Keratinocyte (primary cell): ENCODE data around the gene KCTD13. TPM values are rescaled to one million over a fixed set of nuclear protein-coding genes. Genes with fewer than 3 reads are reported as not detected.

Experiments
- DNase-seq: peaks from one replicate; pipeline ENCODE4 v3.0.0-alpha.2; 2011; ENCODE audit warnings: low read depth, missing footprints, low spot score
- FAIRE-seq: peaks from 2 replicates; lab custom pipeline; 2011; peaks lifted over from hg19 to GRCh38; lab: Jason Lieb, UNC
- H2AFZ ChIP-seq: 2 replicates; pipeline ENCODE4 v1.6.0; 2012; ENCODE audit warnings: low read length, control low read depth, inconsistent platforms; ENCODE audit not compliant: control insufficient read depth
- H3K27ac ChIP-seq: 2 replicates; pipeline ENCODE4 v1.5.1; 2011; ENCODE audit warnings: low read length; ENCODE audit not compliant: control insufficient read depth, insufficient read depth
- H3K27me3 ChIP-seq: 3 replicates; pipeline ENCODE4 v1.6.0; 2011; ENCODE audit warnings: low read length; ENCODE audit not compliant: control insufficient read depth, insufficient read depth; ENCODE audit errors: extremely low read depth
- H3K36me3 ChIP-seq, 2 experiments: 2 replicates in 1 of 2; 3 replicates in 1 of 2; pipeline ENCODE4 v1.5.1; 2011; ENCODE audit warnings: low read length in 2 of 2, mild to moderate bottlenecking in 1 of 2; ENCODE audit not compliant: control insufficient read depth in 2 of 2, insufficient read depth in 2 of 2; ENCODE audit errors: extremely low read depth in 1 of 2
- H3K4me1 ChIP-seq: 3 replicates; pipeline ENCODE4 v1.5.1; 2011; ENCODE audit warnings: low read length; ENCODE audit not compliant: control insufficient read depth, insufficient read depth; ENCODE audit errors: extremely low read depth
- H3K4me2 ChIP-seq: 3 replicates; pipeline ENCODE4 v1.6.0; 2011; ENCODE audit warnings: low read depth, low read length; ENCODE audit not compliant: control insufficient read depth, insufficient read depth; ENCODE audit errors: extremely low read depth
- H3K4me3 ChIP-seq, 3 experiments: fragments of 200-600 bp in 1 of 3; sonication (generic) in 1 of 3; 2 replicates in 2 of 3; 3 replicates in 1 of 3; pipeline ENCODE4 v1.5.1; 2011 to 2016; ENCODE audit warnings: low read length in 3 of 3, mild to moderate bottlenecking in 3 of 3, control low read depth in 2 of 3, inconsistent platforms in 1 of 3, low read depth in 1 of 3, mixed read lengths in 1 of 3, mixed run types in 1 of 3, moderate library complexity in 1 of 3; ENCODE audit not compliant: control insufficient read depth in 2 of 3, insufficient read depth in 2 of 3; ENCODE audit errors: extremely low read depth in 1 of 3
- H3K79me2 ChIP-seq: 2 replicates; pipeline ENCODE4 v1.6.0; 2012; ENCODE audit warnings: low read length; ENCODE audit not compliant: control insufficient read depth, insufficient read depth
- H3K9ac ChIP-seq: 3 replicates; pipeline ENCODE4 v1.6.0; 2011; ENCODE audit warnings: low read length; ENCODE audit not compliant: control insufficient read depth, insufficient read depth; ENCODE audit errors: extremely low read depth
- H3K9me1 ChIP-seq: 3 replicates; pipeline ENCODE4 v1.6.0; 2011; ENCODE audit warnings: low read length; ENCODE audit not compliant: control insufficient read depth, insufficient read depth; ENCODE audit errors: extremely low read depth
- H3K9me3 ChIP-seq: 2 replicates; pipeline ENCODE4 v1.5.1; 2012; ENCODE audit warnings: low read depth, low read length; ENCODE audit not compliant: control insufficient read depth
- H4K20me1 ChIP-seq: 3 replicates; pipeline ENCODE4 v1.6.0; 2011; ENCODE audit warnings: low read length; ENCODE audit not compliant: control insufficient read depth, insufficient read depth; ENCODE audit errors: extremely low read depth
- CTCF ChIP-seq, 3 experiments: IDR thresholded peaks in 1 of 3; conservative IDR thresholded peaks in 1 of 3; optimal IDR thresholded peaks in 1 of 3; 2 replicates in 2 of 3; 3 replicates in 1 of 3; pipeline versions ENCODE3 to v1.5.1; 2011; ENCODE audit warnings: low read length in 3 of 3, mild to moderate bottlenecking in 3 of 3, moderate library complexity in 2 of 3, control low read depth in 1 of 3, inconsistent platforms in 1 of 3; ENCODE audit not compliant: insufficient read depth in 2 of 3; ENCODE audit errors: extremely low read depth in 1 of 3
- EZH2 ChIP-seq: IDR thresholded peaks from one replicate; pipeline ENCODE4 v1.6.1; 2012; ENCODE audit warnings: inconsistent platforms, mild to moderate bottlenecking, low read length, moderate library complexity
- dilution Hi-C: fragments of 300-500 bp; cut with MboI; formaldehyde crosslinking; loops from one replicate; pipeline ENCODE4 v1.7.0; 2020; ENCODE audit warnings: low sequenced_read_pairs; ENCODE audit not compliant: extremely low pct_ligation_motif_present
- polyA plus RNA-seq, 5 experiments: library from polyadenylated mRNA; depleted of rRNA in 3 of 5; stranded (reverse) in 3 of 5; stranded (forward) in 1 of 5; unstranded in 1 of 5; fragments of >200 nt; gene quantifications; 1 replicate in 1 of 5; 2 replicates in 3 of 5; 3 replicates in 1 of 5; pipeline versions ENCODE4 v1.2.1 to v1.2.3, GENCODE V29; 2011 to 2012; ENCODE audit warnings: missing spikeins in 2 of 5, low read depth in 1 of 5, low replicate concordance in 1 of 5

The KCTD13 gene
- polyA plus RNA-seq, 1 donor (not counting 4 experiments of a cell fraction or from before 2014, with no cell fraction given) = 9.2 TPM

GRCh38 chr16:29971304-29971703 lies 45.3 kb upstream of the KCTD13 start:
- no peak overlapping the region for H3K9ac ChIP-seq
- no peak overlapping the region for H2AFZ ChIP-seq
- H3K4me3 ChIP-seq = no peak overlapping the region
- DNase-seq = no peak
- H3K27me3 ChIP-seq = no peaks in the 10 kb centered on the region
- TF ChIP-seq EZH2 = no peak
- TF ChIP-seq CTCF (optimal IDR thresholded peaks at IDR 0.05 in 1 of 3, IDR thresholded peaks at IDR 0.05 in 1 of 3, conservative IDR thresholded peaks at IDR 0.05 in 1 of 3; ENCODE audit: extremely low read depth in 1 of 3, insufficient read depth in 2 of 3, low read length in 3 of 3) = no peak
- FAIRE-seq = no peak
- dilution Hi-C loops = no loop called here
- no peak overlapping the region for H3K27ac ChIP-seq
- peaks cover 25% of the 10 kb centered on the region for H3K79me2 ChIP-seq
- no peak overlapping the region for H3K4me2 ChIP-seq
- peaks cover 8% of the 10 kb centered on the region for H4K20me1 ChIP-seq
- no peaks in the 10 kb centered on the region for H3K9me3 ChIP-seq
- H3K9me1 ChIP-seq = peaks cover 3% of the 10 kb centered on the region
- peaks cover 5 to 13% of the 10 kb centered on the region in 2 experiments for H3K36me3 ChIP-seq
- peaks cover 15% of the 10 kb centered on the region for H3K4me1 ChIP-seq

DNA sequence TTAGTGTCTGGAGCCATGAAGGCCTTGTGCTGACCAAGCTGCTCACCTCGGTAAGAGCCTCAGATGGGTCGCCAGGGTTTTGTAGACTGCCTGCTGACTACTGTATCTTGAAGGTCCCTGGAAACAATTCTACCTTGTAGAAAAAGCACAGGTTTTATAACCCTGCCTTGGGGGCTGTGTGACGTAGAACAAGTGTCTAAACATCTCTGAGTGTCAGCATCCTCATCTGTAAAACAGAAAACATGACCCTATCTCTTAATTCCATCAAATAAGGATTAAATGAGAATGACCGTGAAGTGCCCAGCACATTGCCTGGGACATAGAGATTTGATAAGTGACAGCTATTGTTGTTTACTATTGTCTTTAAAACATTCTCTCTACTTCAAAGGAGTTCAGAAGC lies 42.2 kb upstream of the KCTD13 start:
- no peak overlapping the region for H3K27ac ChIP-seq
- no peak overlapping the region for H2AFZ ChIP-seq
- no peak overlapping the region for H3K9ac ChIP-seq
- H4K20me1 ChIP-seq = no peaks in the 10 kb centered on the region
- H3K9me3 ChIP-seq = no peaks in the 10 kb centered on the region
- dilution Hi-C loops = no loop called here
- H3K27me3 ChIP-seq = no peaks in the 10 kb centered on the region
- H3K4me2 ChIP-seq = no peak overlapping the region
- peaks cover 5 to 17% of the 10 kb centered on the region in 2 experiments for H3K36me3 ChIP-seq
- TF ChIP-seq EZH2 (no peak), CTCF (optimal IDR thresholded peaks at IDR 0.05 in 1 of 3, IDR thresholded peaks at IDR 0.05 in 1 of 3, conservative IDR thresholded peaks at IDR 0.05 in 1 of 3; ENCODE audit: extremely low read depth in 1 of 3, insufficient read depth in 2 of 3, low read length in 3 of 3) (no peak)
- no peak for FAIRE-seq
- no peaks in the 10 kb centered on the region for H3K79me2 ChIP-seq
- peaks cover 3% of the 10 kb centered on the region for H3K9me1 ChIP-seq
- H3K4me1 ChIP-seq = no peaks in the 10 kb centered on the region
- H3K4me3 ChIP-seq = no peak overlapping the region
- DNase-seq = no peak
